GM12875 (cell line): ENCODE measurements around the gene ZNFX1.
"Not testable (repeated sequence)": the region's sequence is repeated elsewhere in the genome, so short reads cannot be mapped to it uniquely, and the experiment has no call there.

Experiments
- H3K4me3 ChIP-seq: one replicate; pipeline ENCODE4 v1.5.1; 2011; ENCODE audit warnings: low read depth, low read length, control low read depth
- TF ChIP-seq, protein P1 (sequence below): IDR thresholded peaks from 2 replicates; pipeline ENCODE4 v1.5.1; 2011; ENCODE audit warnings: low read depth, mild to moderate bottlenecking, control low read depth, inconsistent platforms, low read length, moderate library complexity, borderline replicate concordance; ENCODE audit not compliant: insufficient read depth

Gene ZNFX1

GRCh38 chr20:49210101-49210756, 67.6 kb downstream of the ZNFX1 start:
- TF ChIP-seq, protein P1, sequence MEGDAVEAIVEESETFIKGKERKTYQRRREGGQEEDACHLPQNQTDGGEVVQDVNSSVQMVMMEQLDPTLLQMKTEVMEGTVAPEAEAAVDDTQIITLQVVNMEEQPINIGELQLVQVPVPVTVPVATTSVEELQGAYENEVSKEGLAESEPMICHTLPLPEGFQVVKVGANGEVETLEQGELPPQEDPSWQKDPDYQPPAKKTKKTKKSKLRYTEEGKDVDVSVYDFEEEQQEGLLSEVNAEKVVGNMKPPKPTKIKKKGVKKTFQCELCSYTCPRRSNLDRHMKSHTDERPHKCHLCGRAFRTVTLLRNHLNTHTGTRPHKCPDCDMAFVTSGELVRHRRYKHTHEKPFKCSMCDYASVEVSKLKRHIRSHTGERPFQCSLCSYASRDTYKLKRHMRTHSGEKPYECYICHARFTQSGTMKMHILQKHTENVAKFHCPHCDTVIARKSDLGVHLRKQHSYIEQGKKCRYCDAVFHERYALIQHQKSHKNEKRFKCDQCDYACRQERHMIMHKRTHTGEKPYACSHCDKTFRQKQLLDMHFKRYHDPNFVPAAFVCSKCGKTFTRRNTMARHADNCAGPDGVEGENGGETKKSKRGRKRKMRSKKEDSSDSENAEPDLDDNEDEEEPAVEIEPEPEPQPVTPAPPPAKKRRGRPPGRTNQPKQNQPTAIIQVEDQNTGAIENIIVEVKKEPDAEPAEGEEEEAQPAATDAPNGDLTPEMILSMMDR, result no peak
- no peak overlapping the region for H3K4me3 ChIP-seq

GRCh38 chr20:49207076-49207475, 70.8 kb downstream of the ZNFX1 start:
- no peak overlapping the region for H3K4me3 ChIP-seq
- TF ChIP-seq, protein P1, result peak; percentile 20; the same call in 1 of the 2 replicates

DNA sequence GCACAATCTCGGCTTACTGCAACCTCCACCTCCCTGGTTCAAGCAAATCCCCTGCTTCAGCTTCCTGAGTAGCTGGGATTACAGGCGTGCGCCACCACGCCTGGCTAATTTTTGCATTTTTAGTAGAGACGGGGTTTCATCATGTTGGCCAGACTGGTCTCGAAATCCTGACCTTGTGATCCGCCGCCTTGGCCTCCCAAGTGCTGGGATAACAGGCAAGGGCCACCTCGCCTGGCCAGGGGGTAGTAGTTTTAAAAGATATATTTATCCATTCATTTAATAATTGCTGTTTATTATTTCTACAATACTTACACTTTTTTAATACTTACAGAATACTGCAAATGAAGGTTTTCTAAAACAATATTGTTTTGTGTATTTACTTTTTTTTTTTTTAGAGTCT, 74.1 kb downstream of the ZNFX1 start:
- TF ChIP-seq, protein P1, result no peak
- H3K4me3 ChIP-seq, result no peak overlapping the region

GRCh38 chr20:49203011-49203410, 74.8 kb downstream of the ZNFX1 start:
- TF ChIP-seq, protein P1, result no peak
- no peak overlapping the region for H3K4me3 ChIP-seq

- TF ChIP-seq, protein P1, result no peak
- no peak overlapping the region for H3K4me3 ChIP-seq
Measured at GRCh38 chr20:49199729-49200293, 78.0 kb downstream of the ZNFX1 start.

- not testable (repeated sequence) for H3K4me3 ChIP-seq
Measured at GRCh38 chr20:49192944-49193518, 84.8 kb downstream of the ZNFX1 start.
